A549 treated with CpdA at 1 μM for 4 hours (cell line): ENCODE results near the gene PRRX2. TPM values are rescaled to one million over a fixed set of nuclear protein-coding genes. Genes with fewer than 3 reads are reported as not detected.

ENCODE experiments used
- total RNA-seq: library from RNA; stranded (reverse); fragments of 200-300 nt; extraction: Qiagen RNA extraction; gene quantifications from 5 replicates; pipeline ENCODE4 v1.2.3, GENCODE V29; 2022; ENCODE audit warnings: low read depth

Gene PRRX2
- 2.8 to 7.2 TPM (median 6.5 TPM) in 5 replicates for total RNA-seq

GRCh38 chr9:129665389-129665775, at the start of gene PRRX2:
Gene PRRX2 (plus strand): TSS chr9:129665647. CDS start chr9:129665868, 221 bp downstream.

GRCh38 chr9:129620669-129621295, 44.7 kb upstream of the PRRX2 start, which contains the start of gene C9orf50:
Gene C9orf50 (minus strand): TSS chr9:129621101. CDS start chr9:129620574, 527 bp downstream.

DNA sequence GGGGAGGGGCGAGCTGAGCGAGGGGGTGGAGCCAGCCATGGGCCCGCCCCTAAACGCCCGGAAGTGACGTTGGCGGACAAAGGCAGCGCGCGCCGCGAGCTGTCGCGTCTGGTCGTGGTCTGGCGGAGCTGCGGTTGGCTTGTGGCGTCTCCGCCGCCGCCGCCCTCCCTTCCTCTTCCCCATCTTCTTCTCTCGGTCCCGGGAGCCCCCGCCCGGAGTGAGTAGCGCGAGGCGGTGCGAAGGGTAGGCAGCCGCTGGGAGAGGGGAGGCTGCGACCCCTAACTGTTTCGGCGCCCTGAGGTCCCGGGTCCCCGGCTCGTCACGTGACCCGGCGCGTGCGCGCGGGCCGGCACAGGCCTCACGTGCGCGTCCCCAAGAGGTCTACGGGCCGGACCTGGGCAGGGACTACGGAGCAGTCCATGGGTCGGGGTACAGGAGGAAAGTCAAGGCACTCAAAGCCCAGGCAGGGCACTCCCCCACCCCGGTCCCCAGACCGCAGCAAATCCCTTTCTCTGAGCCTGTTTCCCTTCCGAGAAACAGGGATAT, 39.3 kb upstream of the PRRX2 start, which contains the start of gene NTMT1:
TSS of gene NTMT1 (plus strand) at position 85 of the 546 bp plus-strand sequence. CDS start 6,541 bp downstream, outside the sequence.

GRCh38 chr9:129641750-129642585, 23.5 kb upstream of the PRRX2 start, which contains the start of gene ASB6:
Gene ASB6 (minus strand): TSS chr9:129642151. CDS start chr9:129641999, 152 bp downstream.

DNA sequence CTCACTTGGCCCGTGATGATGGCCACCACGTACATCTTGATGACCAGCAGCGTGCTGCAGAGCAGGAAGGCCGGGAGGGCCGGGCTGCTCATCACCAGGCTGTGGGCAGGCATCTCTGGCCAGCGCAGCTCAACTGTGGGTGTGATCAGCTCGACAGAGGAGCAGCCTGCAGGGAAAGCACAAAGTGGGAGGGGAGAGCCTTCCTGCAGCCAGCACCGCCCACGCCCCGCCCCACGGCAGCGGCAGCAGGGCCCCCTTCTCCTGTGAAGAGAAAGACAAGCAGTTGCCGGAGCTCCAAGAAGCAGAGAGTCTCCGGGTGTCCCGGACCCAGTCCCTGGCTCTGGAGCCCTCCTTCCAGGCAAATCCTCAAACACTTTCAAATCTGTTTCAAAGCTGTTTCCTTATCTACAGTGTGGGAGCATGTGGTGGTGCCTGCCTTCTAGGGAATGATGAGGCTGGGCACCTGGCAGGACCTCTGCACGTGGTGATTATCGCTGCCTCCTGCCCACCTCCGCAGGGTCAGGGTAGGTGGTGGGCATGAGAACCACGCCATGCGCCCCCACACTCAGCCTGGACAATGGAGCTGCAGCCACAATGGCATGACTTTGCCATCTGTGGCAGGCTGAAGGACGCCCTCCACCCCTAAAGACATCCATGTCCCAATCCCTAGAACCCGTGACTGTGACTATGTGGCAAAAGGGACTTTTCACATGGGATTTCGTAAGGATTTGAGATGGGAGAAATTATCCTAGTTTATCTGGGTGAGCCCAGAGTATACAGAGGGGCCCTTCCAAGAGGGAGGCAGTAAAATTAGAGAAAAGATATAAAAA, 87.7 kb downstream of the PRRX2 start, which contains the start of gene PTGES:
TSS of gene PTGES (minus strand) at position 143 of the 830 bp plus-strand sequence. CDS start at position 113, 30 bp downstream.

Other genes with a start within 250 kb of the PRRX2 start
- gene C9orf50, start 44.5 kb upstream of the PRRX2 start, total RNA-seq: not detected in 5 replicates
- gene NTMT1, start 39.5 kb upstream of the PRRX2 start, total RNA-seq: 89.4 to 107 TPM (median 97.7 TPM) in 5 replicates
- 20.1 to 24.8 TPM (median 24.1 TPM) in 5 replicates for gene ASB6, start 23.5 kb upstream of the PRRX2 start, total RNA-seq
- 91.2 to 108 TPM (median 93.1 TPM) in 5 replicates for gene PTGES, start 87.4 kb downstream of the PRRX2 start, total RNA-seq
- 21.0 to 27.8 TPM (median 26.4 TPM) in 5 replicates for gene TOR1B, start 137.5 kb downstream of the PRRX2 start, total RNA-seq
- 58.4 to 64.6 TPM (median 64.3 TPM) in 5 replicates for gene TOR1A, start 158.5 kb downstream of the PRRX2 start, total RNA-seq
- gene C9orf78, start 169.6 kb downstream of the PRRX2 start, total RNA-seq: 49.0 to 57.3 TPM (median 49.9 TPM) in 5 replicates
- gene USP20, start 169.8 kb downstream of the PRRX2 start, total RNA-seq: 5.9 to 6.4 TPM (median 6.1 TPM) in 5 replicates